HG03066 (cell line): ENCODE results near the gene CTDSPL.
"Not testable (repeated sequence)": the region's sequence is repeated elsewhere in the genome, so short reads cannot be mapped to it uniquely, and the experiment has no call there.

Source experiments
- ATAC-seq: cut with Tn5 transposase; IDR thresholded peaks from one replicate; pipeline ENCODE4 v1.9.1; 2021; ENCODE audit warnings: low read depth; ENCODE audit not compliant: unreplicated experiment

Gene CTDSPL, protein sequence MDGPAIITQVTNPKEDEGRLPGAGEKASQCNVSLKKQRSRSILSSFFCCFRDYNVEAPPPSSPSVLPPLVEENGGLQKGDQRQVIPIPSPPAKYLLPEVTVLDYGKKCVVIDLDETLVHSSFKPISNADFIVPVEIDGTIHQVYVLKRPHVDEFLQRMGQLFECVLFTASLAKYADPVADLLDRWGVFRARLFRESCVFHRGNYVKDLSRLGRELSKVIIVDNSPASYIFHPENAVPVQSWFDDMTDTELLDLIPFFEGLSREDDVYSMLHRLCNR

GRCh38 chr3:37861620-37862041 lies at the start of gene CTDSPL:
CTDSPL (plus strand) TSS chr3:37861880; CDS start chr3:37862200, 320 bp downstream.
- no peak for ATAC-seq

- no peak for ATAC-seq
These were observed 49.2 kb upstream of the CTDSPL start for GRCh38 chr3:37812499-37812896.

DNA sequence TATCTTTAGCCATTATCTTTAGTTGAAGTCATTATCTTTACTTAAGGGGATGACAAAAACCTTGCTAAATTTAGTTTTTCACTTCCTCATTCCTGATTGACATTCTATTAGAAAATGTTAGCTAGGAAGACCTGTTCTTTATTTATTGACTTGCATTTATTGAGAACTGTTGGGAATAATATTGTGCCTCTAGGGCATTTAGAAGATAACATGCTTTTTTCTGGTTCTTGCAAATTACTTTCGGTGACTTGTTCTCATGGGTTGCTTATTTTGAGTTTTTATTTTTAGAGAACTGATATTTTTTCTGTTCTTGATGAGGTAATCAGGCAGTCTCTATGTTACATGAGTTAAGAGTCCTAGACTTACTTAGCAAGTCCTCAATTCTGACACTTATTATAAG lies 48.3 kb upstream of the CTDSPL start:
- ATAC-seq = no peak

DNA sequence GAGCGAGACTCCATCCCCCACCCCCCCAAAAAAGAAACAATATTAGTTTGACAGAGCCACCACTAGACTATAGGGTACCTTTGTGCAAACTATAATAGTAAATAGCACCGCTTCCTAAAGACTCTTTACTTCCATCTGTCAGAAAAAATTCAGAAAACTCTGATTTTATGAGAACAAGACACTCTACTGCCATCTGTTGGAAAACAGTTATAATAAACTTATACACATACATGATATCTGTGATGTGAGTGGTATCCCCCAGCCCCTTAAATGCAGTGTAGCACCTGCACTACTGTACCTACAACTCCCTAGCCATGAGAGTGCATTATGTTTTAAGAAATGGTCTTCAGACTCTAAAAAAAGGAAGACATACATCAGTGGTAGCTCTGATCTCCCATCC lies 47.1 kb upstream of the CTDSPL start:
- no peak for ATAC-seq

DNA sequence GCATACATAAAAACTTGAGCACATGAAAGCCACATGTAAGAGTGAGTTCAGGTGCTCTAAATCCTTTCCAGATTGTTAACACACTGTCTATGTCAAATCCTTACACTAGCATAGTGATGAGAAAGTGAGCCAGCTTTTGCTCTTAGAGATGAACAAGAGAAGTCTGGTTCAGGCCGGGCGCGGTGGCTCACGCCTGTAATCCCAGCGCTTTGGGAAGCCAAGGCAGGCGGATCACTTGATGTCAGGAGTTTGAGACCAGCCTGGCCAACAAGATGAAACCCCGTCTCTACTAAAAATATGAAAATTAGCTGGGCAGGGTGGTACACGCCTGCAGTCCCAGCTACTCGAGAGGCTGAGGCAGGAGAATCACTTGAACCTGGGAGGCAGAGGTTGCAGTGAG lies 46.5 kb upstream of the CTDSPL start:
- not testable (repeated sequence) for ATAC-seq

GRCh38 chr3:37816271-37816670 lies 45.4 kb upstream of the CTDSPL start:
- ATAC-seq = no peak

DNA sequence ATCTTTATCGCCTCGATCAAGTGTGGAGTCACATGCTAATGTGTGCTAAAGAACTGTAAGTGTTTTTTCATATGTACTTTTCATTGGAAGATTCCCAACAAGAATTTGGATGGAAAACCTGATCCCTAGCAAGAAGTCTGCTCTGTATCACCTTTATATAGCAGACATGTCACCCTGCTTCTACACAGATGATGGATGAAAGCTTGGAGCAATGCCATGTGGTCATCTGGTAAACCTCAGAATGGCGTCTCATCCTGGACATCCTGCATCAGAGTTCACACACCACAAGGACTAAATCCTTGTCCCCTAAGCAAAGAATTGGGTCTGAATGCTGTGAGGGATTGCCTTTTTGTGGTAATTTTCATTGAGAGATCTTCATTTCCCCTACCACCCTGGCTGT lies 42.1 kb upstream of the CTDSPL start:
- no peak for ATAC-seq

DNA sequence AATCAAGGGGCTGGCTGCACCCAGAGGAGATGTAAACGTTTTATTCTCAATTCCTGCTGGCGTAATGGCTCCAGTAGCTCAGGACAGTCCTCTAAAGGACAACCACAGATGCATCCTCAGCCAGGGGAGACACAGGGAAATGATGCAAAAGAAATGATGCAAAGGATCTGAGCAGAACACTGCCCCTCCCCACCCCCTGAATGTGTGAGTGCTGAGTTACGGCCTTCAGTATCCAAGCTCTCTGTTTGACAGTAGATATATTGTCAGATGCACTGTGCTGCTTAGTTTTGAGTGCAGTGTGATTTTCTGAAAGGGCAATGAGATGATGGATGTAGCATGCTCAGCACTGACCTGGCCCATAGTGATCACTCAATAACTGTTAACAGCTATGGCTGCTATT lies 41.4 kb upstream of the CTDSPL start:
- ATAC-seq = no peak

GRCh38 chr3:37823189-37823588 lies 38.5 kb upstream of the CTDSPL start:
- ATAC-seq = no peak

DNA sequence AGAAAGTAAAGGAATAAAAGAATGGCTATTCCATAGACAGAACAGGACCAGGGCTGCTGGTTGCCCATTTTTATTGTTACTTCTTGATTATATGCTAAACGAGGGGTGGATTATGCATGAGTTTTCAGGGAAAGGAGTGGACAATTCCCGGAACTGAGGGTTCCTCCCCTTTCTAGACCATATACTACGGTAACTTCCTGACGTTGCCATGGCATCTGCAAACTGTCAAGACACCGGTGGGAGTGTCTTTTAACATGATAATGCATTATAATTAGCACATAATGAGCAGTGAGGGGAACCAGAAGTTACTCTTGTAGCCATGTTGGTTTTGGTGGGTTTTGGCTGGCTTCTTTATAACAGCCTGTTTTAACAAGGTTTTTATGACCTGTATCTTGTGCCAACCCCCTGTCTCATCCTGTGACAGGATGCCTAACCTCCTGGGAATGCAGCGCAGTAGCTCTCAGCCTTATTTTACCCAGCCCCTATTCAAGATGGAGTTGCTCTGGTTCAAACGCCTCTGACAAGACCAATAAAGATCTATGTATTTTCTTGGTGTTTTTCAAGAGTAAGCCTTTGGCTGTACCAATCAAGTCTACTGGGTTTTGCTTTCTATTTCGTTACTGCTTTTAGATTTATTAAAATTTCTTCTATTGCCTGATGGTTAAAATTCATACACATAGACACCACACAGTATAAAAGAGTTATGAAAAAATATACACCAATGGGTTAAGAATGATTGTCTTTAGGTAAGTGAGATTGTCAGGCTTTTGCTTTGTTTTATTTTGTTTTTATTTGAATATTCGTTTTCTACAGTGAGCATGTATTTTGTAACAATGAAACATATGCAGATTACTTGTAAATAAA lies 37.4 kb upstream of the CTDSPL start:
- ATAC-seq = no peak

GRCh38 chr3:37824954-37825328 lies 36.7 kb upstream of the CTDSPL start:
- ATAC-seq = no peak

- no peak for ATAC-seq
These were observed 35.8 kb upstream of the CTDSPL start for GRCh38 chr3:37825744-37826400.

DNA sequence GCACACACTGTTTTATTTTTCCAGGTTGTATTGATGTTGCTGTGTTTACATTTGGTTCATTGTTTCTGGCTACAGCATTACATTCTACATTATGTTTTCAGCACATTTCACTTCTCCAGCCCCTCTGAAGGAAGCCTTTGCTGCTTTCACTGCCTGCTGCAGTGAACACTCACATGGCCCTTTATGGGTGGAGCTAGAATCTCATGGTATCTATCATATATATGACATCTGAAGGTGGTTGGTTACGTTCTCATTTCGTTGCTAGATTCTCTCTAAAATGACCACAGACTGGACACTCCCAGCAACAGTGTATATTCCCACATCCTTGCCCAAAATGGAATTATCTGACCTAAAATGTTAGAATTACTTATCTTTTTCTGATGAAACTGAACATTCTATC lies 35.2 kb upstream of the CTDSPL start:
- no peak for ATAC-seq

GRCh38 chr3:37826933-37827332 lies 34.7 kb upstream of the CTDSPL start:
- no peak for ATAC-seq

DNA sequence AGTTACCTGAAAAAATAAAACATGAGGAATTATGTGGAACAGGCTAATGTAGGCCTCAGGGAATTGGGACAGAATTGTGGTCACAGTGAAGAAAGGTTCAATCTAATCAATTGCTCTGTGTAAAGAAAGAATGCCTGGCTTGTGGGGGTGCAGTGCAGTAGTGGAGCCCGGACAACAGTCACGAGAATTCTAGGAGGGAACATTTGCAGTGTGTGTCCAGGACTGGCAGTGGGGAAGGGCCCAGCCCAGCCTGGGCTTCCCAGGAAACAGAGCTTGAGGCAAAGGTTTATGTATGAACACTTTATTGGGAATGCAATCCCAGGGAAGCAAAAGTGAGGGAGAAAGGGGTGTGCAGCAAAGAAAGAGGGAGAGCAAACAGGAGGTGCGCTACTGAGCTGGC lies 29.2 kb upstream of the CTDSPL start:
- ATAC-seq = no peak

DNA sequence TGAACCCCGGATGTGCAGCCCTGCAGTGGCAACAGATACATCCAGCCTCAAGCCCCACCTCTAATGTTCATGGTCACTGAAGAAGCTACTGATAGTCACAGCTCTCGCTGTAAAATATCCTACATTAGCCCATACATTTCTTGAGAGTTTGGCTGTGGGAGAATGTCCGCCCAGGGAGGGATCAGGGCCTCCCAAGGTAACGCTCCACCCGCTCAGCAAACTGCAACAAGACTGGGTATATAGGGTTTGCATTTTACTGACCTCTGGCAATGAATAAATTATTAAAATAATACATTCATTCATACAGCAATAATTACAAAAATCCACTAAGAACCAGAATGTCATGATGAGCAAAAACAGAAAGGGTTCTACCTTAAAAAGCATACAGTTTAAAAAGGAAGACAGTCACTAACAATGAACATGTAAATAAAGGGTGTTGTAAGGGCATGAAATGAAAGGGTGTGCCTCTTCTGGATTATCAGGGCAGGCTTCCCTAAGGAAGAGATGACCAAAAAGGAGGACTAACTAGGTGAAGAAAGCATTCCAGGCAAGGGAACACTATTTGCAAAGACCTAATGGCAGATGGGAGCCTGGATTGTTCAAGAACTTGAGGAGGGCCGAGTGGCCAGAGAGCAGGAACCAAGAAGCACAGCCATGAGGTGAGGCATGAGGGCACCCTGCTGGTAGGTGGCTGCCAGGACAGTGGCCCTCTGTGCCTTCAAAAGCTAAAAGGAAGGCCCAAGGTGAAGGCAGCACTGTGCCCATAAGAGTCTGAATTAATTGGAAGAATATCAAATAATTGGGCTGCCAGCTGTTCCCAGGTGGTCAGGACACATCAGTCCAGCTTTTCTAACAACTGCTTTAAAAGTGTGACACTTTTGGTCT lies 28.1 kb upstream of the CTDSPL start:
- no peak for ATAC-seq

GRCh38 chr3:37836589-37836988 lies 25.1 kb upstream of the CTDSPL start:
- ATAC-seq = no peak

GRCh38 chr3:37847689-37848088 lies 14.0 kb upstream of the CTDSPL start:
- ATAC-seq = no peak

GRCh38 chr3:37849146-37849923 lies 12.3 kb upstream of the CTDSPL start:
- no peak for ATAC-seq

- ATAC-seq = no peak
These were observed 9.6 kb upstream of the CTDSPL start for GRCh38 chr3:37852097-37852496.
